ENCODE data around the gene ODF4. TPM values are rescaled to one million over a fixed set of nuclear protein-coding genes. Genes with fewer than 3 reads are reported as not detected.

The ODF4 gene, protein sequence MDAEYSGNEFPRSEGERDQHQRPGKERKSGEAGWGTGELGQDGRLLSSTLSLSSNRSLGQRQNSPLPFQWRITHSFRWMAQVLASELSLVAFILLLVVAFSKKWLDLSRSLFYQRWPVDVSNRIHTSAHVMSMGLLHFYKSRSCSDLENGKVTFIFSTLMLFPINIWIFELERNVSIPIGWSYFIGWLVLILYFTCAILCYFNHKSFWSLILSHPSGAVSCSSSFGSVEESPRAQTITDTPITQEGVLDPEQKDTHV
- total RNA-seq (2014; rRNA removed) (not detected in 2 replicates), Bru-seq, nascent RNA (not detected), BruChase-seq, experiment 1, labeled RNA remaining after a 6-hour chase (not detected), BruChase-seq, experiment 2, labeled RNA remaining after a 2-hour chase (not detected)
- long read RNA-seq: 0 reads

DNA sequence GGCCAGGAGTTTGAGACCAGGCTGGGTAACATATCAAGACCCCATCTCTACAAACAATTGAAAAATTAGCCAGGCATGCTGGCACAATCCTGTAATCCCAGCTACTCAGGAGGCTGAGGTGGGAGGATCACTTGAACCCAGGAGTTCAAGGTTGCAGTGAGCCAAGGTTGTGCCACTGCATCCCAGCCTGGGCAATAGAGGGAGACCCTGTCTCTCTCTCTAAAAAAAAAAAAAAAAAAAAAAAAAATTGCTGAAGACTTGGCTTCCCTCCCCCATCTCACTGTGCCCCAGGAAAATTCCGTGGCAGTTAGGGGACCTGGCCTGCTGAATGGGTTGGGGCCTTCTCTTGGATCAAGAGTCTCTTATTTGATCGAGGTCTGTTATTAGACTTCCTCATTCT is at the start of gene ODF4:
Gene ODF4, plus strand, starts transcription at position 301 of the 400 bp plus-strand sequence. CDS start 212 bp downstream, outside the sequence.
- Histone ChIP-seq H3F3A (ENCODE audit: low read length, unreplicated experiment) (no peaks in the 10 kb centered on the region), H3K27me3 (ENCODE audit: low read length) (no peaks in the 10 kb centered on the region), H4K20me1 (ENCODE audit: low read length) (no peaks in the 10 kb centered on the region), H3K79me2 (ENCODE audit: low read length) (no peaks in the 10 kb centered on the region), H3K36me3 (ENCODE audit: low read depth, low read length) (no peaks in the 10 kb centered on the region), H3K4me1 (ENCODE audit: insufficient read depth, low read length) (no peaks in the 10 kb centered on the region), H3K9me3 (ENCODE audit: low read length) (no peaks in the 10 kb centered on the region), H3K4me2 (ENCODE audit: low read length) (no peak within 1 kb of the TSS), H3K9me2 (replicated peaks; ENCODE audit: low read length) (no peaks in the 10 kb centered on the region), H2AFZ (ENCODE audit: low read length) (no peak within 1 kb of the TSS), H3K4me3 (ENCODE audit: low read length) (no peak within 1 kb of the TSS), H3K27ac (ENCODE audit: low read length) (no peak within 1 kb of the TSS), H3K9ac (ENCODE audit: low read length) (no peak within 1 kb of the TSS)
- TF ChIP-seq EZH2 (IDR thresholded peaks at IDR 0.05; ENCODE audit: low read length, unreplicated experiment) (no peak), EZH2phosphoT487 (IDR thresholded peaks at IDR 0.05; ENCODE audit: borderline replicate concordance, low read length) (no peak), CTCF (conservative IDR thresholded peaks at IDR 0.05; ENCODE audit: low read depth, low read length) (no peak)
- BruUV-seq (replicated peaks): no TSS peak
- intact Hi-C loops (cut with micrococcal nuclease): no loop called here
- ChIA-PET CTCF (no interaction called here), POLR2A (ENCODE audit: unreplicated experiment) (no interaction called here)
- no peak for ATAC-seq
- no peak for DNase-seq

GRCh38 chr17:8290043-8290442 is 49.6 kb upstream of the ODF4 start:
- Histone ChIP-seq H3K27me3 (ENCODE audit: low read length) (no peaks in the 10 kb centered on the region), H3K9me2 (replicated peaks; ENCODE audit: low read length) (no peaks in the 10 kb centered on the region), H3K4me3 (ENCODE audit: low read length) (no peak overlapping the region), H3K4me1 (ENCODE audit: insufficient read depth, low read length) (peaks cover 6% of the 10 kb centered on the region), H3K79me2 (ENCODE audit: low read length) (no peaks in the 10 kb centered on the region), H3K36me3 (ENCODE audit: low read depth, low read length) (no peaks in the 10 kb centered on the region), H3K9me3 (ENCODE audit: low read length) (no peaks in the 10 kb centered on the region), H3K4me2 (ENCODE audit: low read length) (0 out of 2 replicates have a peak overlapping the region, but pooled peaks have one; percentile 95), H3F3A (ENCODE audit: low read length, unreplicated experiment) (no peaks in the 10 kb centered on the region), H3K27ac (ENCODE audit: low read length) (no peak overlapping the region), H3K9ac (ENCODE audit: low read length) (no peak overlapping the region), H4K20me1 (ENCODE audit: low read length) (no peaks in the 10 kb centered on the region), H2AFZ (ENCODE audit: low read length) (no peak overlapping the region)
- ChIA-PET POLR2A (ENCODE audit: unreplicated experiment) (no interaction called here), CTCF (no interaction called here)
- no peak for ATAC-seq
- peak; percentile 34 for DNase-seq
- TF ChIP-seq EZH2phosphoT487 (IDR thresholded peaks at IDR 0.05; ENCODE audit: borderline replicate concordance, low read length): no peak
- no peak for TF ChIP-seq EZH2 (IDR thresholded peaks at IDR 0.05; ENCODE audit: low read length, unreplicated experiment)
- no peak for TF ChIP-seq CTCF (conservative IDR thresholded peaks at IDR 0.05; ENCODE audit: low read depth, low read length)
- intact Hi-C loops (cut with micrococcal nuclease): no loop called here
- BruUV-seq (replicated peaks): no TSS peak
